GM03348 (cell line): ENCODE data around the gene LACRT.

Experiments used
- DNase-seq: peaks from one replicate; pipeline ENCODE4 v3.0.0; 2012; ENCODE audit warnings: low spot score

LACRT gene

DNA sequence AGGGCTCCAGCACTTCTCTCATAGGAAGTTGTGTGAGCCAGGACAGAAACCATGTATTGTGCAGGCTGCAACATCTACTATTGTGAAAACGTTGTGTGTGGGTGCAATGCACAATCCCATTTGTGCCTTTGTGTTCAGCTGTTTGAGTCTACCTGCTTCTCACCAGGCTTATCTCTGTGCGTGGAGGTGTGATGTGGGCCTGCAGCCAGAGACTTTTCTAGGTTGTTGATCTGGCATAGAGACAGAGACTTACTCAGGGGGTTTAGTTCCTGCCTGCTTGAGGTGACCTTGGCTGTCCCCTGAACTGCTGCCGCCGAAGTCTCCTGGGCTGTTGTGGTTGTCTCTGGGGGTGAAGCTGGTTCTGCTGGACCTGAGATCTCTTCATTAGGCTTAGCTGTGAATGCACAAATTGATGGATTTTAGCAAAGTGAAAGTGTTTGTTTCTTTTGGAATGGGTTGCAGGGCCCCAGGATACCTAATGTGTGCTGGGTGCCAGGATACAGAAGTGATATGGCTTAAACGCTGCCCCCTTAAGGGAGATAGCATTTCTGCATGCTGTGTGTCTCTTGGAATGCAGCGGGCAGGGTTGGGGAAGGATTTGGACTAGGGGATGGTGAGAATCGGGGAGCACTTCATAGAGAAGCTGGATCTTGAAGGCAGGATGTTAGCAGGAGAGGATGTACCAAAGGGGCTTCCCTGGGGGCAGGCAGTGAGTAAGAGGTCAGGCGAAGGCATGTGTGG, 2.5 kb downstream of the LACRT start:
- DNase-seq, result no peak

GRCh38 chr12:54631551-54631950, 3.1 kb downstream of the LACRT start:
- DNase-seq, result no peak

DNA sequence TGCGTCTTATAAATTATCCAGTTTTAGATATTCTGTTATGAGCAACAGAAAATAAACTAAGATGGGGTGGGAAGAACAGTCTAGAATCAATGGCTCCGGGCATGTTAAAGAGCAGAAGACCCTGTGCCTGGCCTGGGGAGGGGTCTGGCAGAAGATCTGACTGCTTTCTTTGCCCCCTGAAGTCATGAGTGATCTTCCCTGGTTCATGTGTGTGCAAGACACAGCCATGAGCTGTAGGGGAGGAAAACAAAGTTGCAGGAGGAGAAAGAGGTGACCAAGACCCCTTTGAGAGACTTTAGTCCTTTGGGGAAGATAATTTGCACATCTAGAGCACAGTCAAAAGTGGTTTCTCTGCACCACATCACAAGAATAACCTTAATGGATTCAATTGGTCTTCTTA, 4.8 kb downstream of the LACRT start:
- no peak for DNase-seq

GRCh38 chr12:54628186-54628846, 6.4 kb downstream of the LACRT start:
- DNase-seq, result no peak

- no peak for DNase-seq
These were observed 7.4 kb downstream of the LACRT start for GRCh38 chr12:54627304-54627703.

DNA sequence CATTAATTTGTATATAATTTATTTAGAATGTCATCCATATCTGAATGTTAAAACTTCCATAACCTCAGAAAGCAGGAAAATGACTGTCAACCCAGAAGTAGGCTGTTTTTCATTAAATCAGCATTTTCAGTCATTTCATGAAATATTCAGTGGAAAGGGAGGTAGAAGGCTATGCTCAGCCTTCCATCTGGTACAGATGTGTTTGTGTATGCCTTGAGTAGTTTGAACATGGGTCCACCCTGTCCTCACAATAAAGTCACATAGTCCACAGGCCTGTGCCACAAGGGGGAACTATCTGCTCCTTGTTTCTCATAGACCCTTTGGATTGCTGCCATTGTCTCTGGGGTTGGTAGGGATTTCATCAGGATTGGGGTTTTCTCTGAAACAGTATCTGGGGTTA, 9.1 kb downstream of the LACRT start:
- no peak for DNase-seq

GRCh38 chr12:54624315-54625279, 10.1 kb downstream of the LACRT start:
- no peak for DNase-seq

GRCh38 chr12:54622463-54623183, 12.1 kb downstream of the LACRT start:
- no peak for DNase-seq

- no peak for DNase-seq
These were observed 17.6 kb downstream of the LACRT start for GRCh38 chr12:54616933-54617680.

GRCh38 chr12:54612225-54612750, 22.4 kb downstream of the LACRT start:
- DNase-seq, result no peak

- no peak for DNase-seq
These were observed 23.0 kb downstream of the LACRT start for GRCh38 chr12:54611715-54612149.

DNA sequence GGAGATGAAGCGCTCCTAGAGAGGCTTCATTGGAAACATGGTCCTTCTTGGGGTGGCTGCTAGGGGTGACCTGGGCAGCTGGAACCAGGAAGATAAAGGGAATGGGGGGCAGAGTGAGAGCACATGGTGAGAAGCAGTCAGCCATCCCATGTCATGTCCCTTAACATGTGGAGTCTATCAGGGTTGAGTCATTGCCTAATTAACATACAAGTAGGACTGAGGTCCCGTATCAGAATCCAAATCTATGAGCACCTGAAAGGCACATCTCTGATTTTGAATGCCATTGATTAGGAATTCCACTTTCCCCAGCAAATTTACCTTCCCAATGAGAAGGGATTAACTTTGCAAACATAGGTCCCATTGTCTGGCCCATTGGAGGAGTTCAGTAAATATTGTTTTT, 25.9 kb downstream of the LACRT start:
- no peak for DNase-seq

DNA sequence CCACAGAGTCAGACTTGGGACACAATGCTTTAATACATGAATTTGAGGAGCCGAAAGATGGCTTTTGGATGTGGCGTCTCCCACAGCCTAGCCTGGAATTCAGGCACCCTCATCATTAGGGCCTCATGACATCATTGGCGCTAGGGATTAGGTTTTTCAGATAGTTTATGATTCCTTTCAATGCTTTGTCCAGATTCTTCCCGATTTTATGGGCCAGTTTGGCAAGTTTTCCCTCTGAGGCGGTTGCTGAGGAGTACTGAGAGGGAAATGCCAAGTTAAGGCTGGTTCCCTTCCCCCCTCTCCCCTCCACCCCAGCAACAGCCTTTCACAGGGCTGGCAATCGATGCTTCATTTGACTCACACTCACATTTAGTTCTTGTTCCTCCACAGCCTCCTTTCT, 26.5 kb downstream of the LACRT start:
- no peak for DNase-seq

GRCh38 chr12:54606556-54606955, 28.1 kb downstream of the LACRT start:
- no peak for DNase-seq

DNA sequence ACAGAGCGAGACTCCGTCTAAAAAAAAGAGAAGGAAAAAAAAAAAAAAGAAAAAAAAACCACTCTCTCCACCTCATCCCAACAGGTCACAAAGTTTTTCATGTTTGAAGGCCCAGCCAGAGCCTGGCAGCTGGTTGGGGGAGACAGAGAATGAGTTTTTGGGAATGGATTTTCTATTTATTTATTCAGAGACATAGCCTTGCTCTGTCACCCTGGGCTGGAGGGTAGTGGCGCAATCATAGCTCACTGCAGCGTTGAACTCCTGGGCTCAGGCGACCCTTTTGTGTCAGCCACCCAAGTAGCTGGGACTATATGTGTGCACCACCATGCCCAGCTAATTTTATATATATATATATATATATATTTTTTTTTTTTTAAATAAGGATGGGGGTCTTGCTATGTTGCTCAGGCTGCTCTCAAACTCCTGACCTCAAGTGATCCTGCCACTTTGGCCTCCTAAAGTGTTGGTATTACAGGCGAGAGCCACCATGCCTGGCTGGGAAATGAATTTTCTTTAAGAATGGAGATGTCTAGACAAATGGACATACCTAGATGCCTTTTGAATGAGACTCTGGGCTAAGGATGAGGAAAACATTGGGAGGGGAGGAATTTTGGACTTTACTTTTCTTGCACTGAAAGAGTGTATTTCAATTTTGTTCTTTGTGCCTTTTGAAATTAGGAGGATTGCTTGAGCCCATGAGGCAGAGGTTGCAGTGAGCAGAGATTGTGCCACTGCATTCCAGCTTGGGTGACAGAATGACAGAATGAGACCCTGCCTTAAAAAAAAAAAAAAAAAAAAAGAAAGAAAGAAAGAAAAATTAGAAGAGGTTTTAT, 29.3 kb downstream of the LACRT start:
- DNase-seq, result no peak

- no peak for DNase-seq
These were observed 30.3 kb downstream of the LACRT start for GRCh38 chr12:54604436-54604835.

GRCh38 chr12:54603872-54604271, 30.8 kb downstream of the LACRT start:
- DNase-seq, result no peak

GRCh38 chr12:54603173-54603814, 31.4 kb downstream of the LACRT start:
- DNase-seq, result peak; percentile 82

- no peak for DNase-seq
These were observed 32.0 kb downstream of the LACRT start for GRCh38 chr12:54602661-54603060.

- no peak for DNase-seq
These were observed 32.9 kb downstream of the LACRT start for GRCh38 chr12:54601841-54602240.
